Activated CD4-positive, alpha-beta T cell treated with anti-CD3 and anti-CD28 coated beads, Interleukin-2, Interleukin-4, amounts not matched to agents 100 ng/mL and 50 ng/mL, durations not matched to agents 16 hours and 8 hours (primary cell): ENCODE results near the gene CTSD.

Experiments used
- DNase-seq: peaks from one replicate; pipeline ENCODE4 v3.0.0-alpha.2; 2020; ENCODE audit warnings: low spot score

The CTSD gene

GRCh38 chr11:1782831-1783724 lies 19.4 kb upstream of the CTSD start:
- no peak for DNase-seq

DNA sequence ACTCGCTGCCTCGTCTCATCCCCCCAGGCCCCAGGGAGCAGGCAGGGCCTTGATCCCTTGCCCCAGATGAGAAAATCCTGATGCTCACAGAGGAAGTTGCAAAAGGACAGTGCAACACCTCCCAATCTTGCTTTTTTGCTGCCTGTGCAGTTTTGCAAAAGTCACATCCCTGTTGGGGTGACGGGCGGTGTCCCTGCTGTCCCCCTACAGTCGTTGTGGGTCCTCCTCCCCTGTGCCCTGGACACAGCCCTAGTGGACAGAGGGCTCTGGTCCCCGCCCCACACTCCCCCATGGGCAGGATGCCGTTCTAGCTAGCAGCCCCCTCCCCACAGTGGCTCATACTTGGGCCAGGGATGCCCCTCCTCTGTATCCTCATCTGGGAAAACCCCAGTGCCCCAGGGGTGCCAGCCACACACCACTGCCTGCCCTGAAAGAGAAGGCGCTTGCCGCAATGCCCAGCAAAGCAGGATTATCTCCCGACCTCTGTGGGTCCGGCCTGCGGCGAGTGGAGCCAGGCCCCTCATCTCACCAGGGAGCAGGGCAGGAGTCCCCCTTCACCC lies 18.4 kb upstream of the CTSD start:
- no peak for DNase-seq

DNA sequence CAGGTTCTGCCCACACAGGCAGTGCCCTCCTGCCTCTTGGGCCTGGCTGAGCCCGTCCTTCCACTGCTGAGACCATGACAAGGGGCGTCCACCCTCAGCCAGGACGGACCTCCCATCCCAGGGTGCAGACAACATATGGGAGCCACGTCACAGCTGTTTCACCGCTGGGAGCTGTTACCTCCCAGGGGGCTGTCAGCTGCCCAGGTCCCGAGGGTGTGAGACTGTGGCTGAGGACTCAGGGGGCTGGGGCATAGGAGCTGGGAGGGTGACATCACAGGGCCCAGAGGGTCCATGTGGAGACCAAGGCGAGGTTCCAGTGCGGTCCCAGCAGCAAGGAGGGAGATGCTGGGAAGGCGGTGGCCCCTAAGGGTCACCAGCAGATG lies 17.9 kb upstream of the CTSD start:
- DNase-seq, result no peak

DNA sequence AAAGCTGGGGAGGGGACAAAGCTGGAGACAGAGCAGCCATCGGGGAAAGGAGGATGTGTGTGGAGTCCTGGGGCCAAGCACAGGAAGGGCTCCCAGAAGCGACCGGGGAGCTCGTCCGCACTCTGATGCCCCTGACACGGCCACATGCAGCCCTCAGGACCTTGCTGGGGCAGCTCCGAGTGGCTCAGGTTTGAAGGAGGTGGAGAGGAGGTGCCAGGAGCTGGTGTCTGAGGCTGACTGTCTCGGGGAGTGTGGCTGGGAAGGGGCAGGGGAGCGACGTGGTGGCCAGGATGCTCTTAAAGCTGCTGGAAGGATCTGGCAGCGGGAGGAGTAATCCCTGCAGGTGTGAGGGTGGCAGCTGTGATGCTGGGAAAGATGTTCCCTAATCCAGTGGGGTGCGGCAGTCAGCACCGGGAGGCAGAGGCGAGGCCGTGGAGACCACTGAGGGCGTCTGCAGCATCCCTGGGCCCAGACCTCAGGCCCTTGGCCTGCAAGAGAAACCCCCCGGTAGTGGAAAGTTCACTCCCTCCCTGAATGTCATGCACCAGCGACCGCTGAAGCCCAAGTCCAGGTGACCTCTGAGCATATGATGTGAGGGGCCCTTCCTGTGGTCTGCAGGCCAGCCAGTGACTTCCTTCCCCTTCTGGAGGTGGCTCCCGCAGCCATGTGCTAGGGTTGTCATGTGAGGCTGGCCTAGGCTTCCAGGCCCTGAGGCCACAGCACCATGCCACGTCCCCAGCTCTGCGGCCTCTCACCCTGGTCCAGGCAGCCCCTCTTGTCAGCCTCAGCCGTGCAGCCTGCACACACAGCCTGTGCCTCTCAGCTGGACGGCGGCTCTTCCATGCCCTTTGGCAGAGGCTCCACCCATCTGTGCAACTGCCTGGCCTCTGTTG lies 17.2 kb upstream of the CTSD start:
- no peak for DNase-seq

- DNase-seq, result no peak
Observed at GRCh38 chr11:1779806-1780699, 16.3 kb upstream of the CTSD start.

GRCh38 chr11:1779034-1779805 lies 15.5 kb upstream of the CTSD start:
- no peak for DNase-seq

DNA sequence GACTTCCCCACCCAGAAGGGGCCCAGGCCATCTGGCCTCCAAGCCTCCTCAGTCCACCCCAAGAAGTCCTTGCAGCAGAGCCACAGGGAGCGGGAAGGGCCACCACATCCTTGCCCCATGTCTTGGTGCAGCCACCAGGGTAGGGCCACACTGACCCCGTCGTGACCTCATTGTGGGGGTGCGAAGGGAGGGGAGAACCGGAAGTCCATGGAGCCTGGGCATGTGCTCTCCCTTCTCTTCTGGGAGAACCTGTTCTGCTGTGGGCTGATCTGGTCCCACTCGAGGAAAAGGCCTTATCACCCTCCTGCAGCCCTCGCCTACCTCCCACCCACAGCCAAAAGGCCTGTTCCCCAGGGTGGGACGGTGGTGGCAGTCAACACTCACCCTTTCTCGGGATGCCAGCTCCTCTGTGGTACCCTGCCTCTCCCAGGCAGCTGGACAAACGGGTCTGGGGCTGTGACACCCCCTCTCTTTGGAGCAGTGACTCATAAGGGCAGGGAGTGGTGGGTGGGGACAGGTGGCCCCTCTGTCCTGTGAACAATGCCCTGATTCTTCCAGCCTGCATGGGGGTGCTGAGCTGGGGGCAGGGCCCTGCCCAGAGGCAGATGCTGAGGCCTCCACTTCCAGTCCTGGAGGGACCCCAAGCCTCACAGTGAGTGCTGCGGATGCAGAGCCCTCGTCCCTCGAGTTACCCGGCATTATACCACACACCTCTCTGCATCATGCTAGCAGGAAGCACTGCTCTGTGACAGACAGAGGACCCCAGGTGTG lies 14.6 kb upstream of the CTSD start:
- DNase-seq, result no peak

DNA sequence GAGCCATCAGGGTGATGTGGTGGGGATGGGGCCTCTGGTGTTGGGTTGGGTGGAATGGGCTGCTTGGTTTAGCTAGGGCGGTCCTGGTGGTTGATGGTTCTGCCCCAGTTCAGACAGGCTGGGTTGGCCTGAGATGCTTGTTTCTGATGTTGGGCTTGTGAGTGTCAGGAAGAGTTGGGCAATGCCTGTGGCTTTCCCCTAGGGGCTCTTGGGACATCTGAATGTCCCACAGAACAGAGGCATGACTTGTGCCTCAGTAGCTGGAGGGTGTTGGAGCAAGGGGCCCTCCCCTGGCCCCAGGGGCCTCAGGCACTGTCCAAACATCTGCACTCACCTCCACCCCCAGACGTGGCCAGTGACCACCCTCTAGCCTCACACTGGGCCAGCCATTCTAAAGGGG lies 14.0 kb upstream of the CTSD start:
- no peak for DNase-seq

- DNase-seq, result no peak
Observed at GRCh38 chr11:1776944-1777715, 13.4 kb upstream of the CTSD start.

DNA sequence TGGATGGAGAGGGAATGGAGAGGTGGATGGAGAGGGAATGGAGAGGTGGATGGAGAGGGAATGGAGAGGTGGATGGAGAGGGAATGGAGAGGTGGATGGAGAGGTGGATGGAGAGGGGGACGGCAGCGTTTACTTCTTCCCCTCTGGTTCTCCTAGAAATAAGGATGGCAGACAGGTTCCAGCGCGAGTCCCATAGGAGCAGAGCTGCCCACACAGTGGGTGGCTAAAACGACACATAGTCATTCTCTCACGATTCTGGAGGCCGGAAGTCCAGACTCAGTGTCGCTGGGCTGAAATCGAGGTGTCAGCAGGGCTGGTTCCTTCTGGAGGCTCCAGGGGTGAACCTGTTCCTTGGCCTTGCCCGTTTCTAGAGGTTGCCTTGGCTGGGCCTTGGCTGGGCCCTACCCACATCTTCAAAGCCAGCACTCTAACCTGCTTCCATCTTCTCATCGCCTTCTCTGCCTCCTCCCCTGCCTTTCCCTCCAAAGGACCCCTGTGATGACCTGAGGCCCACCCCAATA lies 12.7 kb upstream of the CTSD start:
- no peak for DNase-seq

DNA sequence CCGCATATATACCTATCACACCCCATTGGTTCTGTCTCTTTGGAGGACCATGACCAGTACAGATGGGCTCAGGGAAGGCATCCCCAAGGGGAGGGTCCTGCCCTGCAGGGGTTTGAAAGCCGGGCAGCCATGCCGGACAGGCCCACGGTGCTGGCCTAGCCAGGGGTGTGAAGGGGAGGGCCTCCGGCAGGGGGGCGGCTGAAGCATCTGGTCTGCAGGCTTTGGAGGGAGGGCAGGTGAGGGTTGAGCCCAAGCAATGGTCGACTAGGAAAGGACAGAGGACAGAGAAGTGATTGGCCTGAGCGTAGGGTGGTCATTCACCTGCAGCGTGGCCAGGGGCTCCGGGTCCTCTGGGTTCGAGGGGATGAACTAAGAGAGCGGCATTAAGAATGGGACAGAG lies 11.2 kb upstream of the CTSD start:
- DNase-seq, result no peak

GRCh38 chr11:1773994-1774550 lies 10.3 kb upstream of the CTSD start:
- no peak for DNase-seq

- no peak for DNase-seq
Observed at GRCh38 chr11:1773131-1773993, 9.6 kb upstream of the CTSD start.

- peak; percentile 78 for DNase-seq
Observed at GRCh38 chr11:1772270-1773130, 8.8 kb upstream of the CTSD start.

GRCh38 chr11:1771700-1772099 lies 8.0 kb upstream of the CTSD start:
- DNase-seq, result no peak

GRCh38 chr11:1771273-1771672 lies 7.5 kb upstream of the CTSD start:
- DNase-seq, result no peak

DNA sequence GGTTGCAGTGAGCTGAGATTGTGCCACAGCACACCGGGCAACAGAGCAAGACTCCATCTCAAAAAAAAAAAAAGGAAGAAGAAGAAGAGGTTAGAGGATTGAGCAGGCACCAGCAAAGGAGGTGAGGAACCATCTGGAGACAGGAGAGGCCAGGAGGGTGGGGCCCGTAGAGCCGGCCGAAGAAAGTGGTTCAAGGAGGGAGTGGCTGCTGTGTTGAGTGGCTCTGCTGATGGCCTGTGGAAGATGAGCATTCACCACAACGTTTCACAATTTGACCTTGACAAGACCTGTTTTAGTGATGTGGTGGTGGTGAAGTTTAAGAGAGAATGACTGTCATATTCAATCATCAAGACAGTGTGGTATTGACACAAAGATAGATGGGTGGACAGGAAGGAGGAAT lies 6.8 kb upstream of the CTSD start:
- no peak for DNase-seq
